SK-N-SH (cell line): ENCODE data around the gene DLG2.
A peak's percentile ranks its signal among the peaks of the same experiment; 100 is the strongest.

Source experiments
- CTCF ChIP-seq: fragments of 200-600 bp; sonication (generic); IDR thresholded peaks from 2 replicates; pipeline ENCODE4 v1.6.1; 2017; ENCODE audit warnings: antibody characterized with exemption, mild to moderate bottlenecking, moderate library complexity
- FOSL2 ChIP-seq: IDR thresholded peaks from 2 replicates; pipeline ENCODE4 v1.4.0; 2012; ENCODE audit warnings: low read depth, mild to moderate bottlenecking, moderate library complexity, borderline replicate concordance
- GATA2 ChIP-seq: sonication (generic); formaldehyde crosslinking; IDR thresholded peaks from 2 replicates; pipeline ENCODE4 v1.5.0; 2020; ENCODE audit warnings: mild to moderate bottlenecking, missing genetic modification reagents
- RAD21 ChIP-seq: IDR thresholded peaks from 2 replicates; pipeline ENCODE4 v1.6.1; 2012; ENCODE audit warnings: mild to moderate bottlenecking, low read length
- SIN3A ChIP-seq: IDR thresholded peaks from 2 replicates; pipeline ENCODE4 v1.6.1; 2012; ENCODE audit warnings: low read depth, mild to moderate bottlenecking, low read length, moderate library complexity, borderline replicate concordance
- YY1 ChIP-seq: IDR thresholded peaks from 2 replicates; pipeline ENCODE4 v1.4.0; 2012; ENCODE audit warnings: low read depth, mild to moderate bottlenecking

- TF ChIP-seq RAD21 = no peak
- TF ChIP-seq YY1 = 0 out of 2 replicates have a peak, but pooled peaks have one; percentile 10
- no peak for TF ChIP-seq CTCF
- TF ChIP-seq FOSL2 = no peak
- TF ChIP-seq GATA2 (CRISPR knock-in tag) = no peak
- no peak for TF ChIP-seq SIN3A
These were observed 1.7 kb upstream of the DLG2 start for GRCh38 chr11:85628771-85629341.
